ENCODE measurements around the gene SLX9. TPM values are rescaled to one million over a fixed set of nuclear protein-coding genes. Genes with fewer than 3 reads are reported as not detected.
A peak's percentile ranks its signal among the peaks of the same experiment; 100 is the strongest.

The SLX9 gene
- total and polyA plus RNA-seq, 12 donors: 11.1 to 45.3 (median 23.7) TPM

GRCh38 chr21:44908908-44909307 lies 30.9 kb upstream of the SLX9 start:
- H3K27me3 ChIP-seq: no peaks in the 10 kb centered on the region
- DNase-seq: no peak
- no peak overlapping the region for H3K4me3 ChIP-seq
- intact Hi-C loops (cut with DNase I): no loop called here
- peaks cover 7 to 24% of the 10 kb centered on the region in 2 donors for H3K4me1 ChIP-seq (replicated peaks in 1 of 2)
- TF ChIP-seq CTCF (IDR thresholded peaks at IDR 0.05): no peak
- no peak for TF ChIP-seq POLR2A (IDR thresholded peaks at IDR 0.05)
- H3K9me3 ChIP-seq (replicated peaks in 1 of 3): no peaks in the 10 kb centered on the region
- 85 to 91% (median 90%) methylated on average over 10 to 21 of the region's 21 CpGs for WGBS, 4 donors
- H3K36me3 ChIP-seq (replicated peaks in 1 of 2): no peaks in the 10 kb centered on the region
- no peak overlapping the region for H3K27ac ChIP-seq

- H3K4me3 ChIP-seq: no peak overlapping the region
- intact Hi-C loops (cut with DNase I): no loop called here
- 88 to 95% (median 91%) methylated on average over 9 of the region's 9 CpGs for WGBS, 4 donors
These were observed 30.1 kb upstream of the SLX9 start for GRCh38 chr21:44909719-44910118.

GRCh38 chr21:44910229-44911067 lies 29.4 kb upstream of the SLX9 start:
- intact Hi-C loops (cut with DNase I): no loop called here
- H3K36me3 ChIP-seq (replicated peaks in 1 of 2): no peaks in the 10 kb centered on the region
- H3K4me1 ChIP-seq (replicated peaks in 1 of 2): peaks cover 7 to 29% of the 10 kb centered on the region in 2 donors
- H3K9me3 ChIP-seq (replicated peaks in 1 of 3): no peaks in the 10 kb centered on the region
- no peak for DNase-seq
- no peaks in the 10 kb centered on the region for H3K27me3 ChIP-seq
- TF ChIP-seq CTCF (IDR thresholded peaks at IDR 0.05) (no peak), POLR2A (IDR thresholded peaks at IDR 0.05) (no peak)
- no peak overlapping the region for H3K27ac ChIP-seq
- no peak overlapping the region for H3K4me3 ChIP-seq
- WGBS, 4 donors: 63 to 76% (median 73%) methylated on average over 10 to 27 of the region's 27 CpGs

More at GRCh38 chr21:44909719-44910118, 30.1 kb upstream of the SLX9 start:
- Histone ChIP-seq H3K27me3 (no peaks in the 10 kb centered on the region), H3K9me3 (replicated peaks in 1 of 3) (no peaks in the 10 kb centered on the region), H3K27ac (no peak overlapping the region), H3K4me1 (replicated peaks in 1 of 2) (peaks cover 7 to 29% of the 10 kb centered on the region in 2 donors), H3K36me3 (replicated peaks in 1 of 2) (no peaks in the 10 kb centered on the region)
- no peak for DNase-seq
- no peak for TF ChIP-seq CTCF (IDR thresholded peaks at IDR 0.05)
- TF ChIP-seq POLR2A (IDR thresholded peaks at IDR 0.05): no peak

GRCh38 chr21:44911068-44911383 lies 28.8 kb upstream of the SLX9 start:
- Histone ChIP-seq H3K9me3 (replicated peaks in 1 of 3) (no peaks in the 10 kb centered on the region), H3K27ac (peak overlapping the region in 1 of 5 donors; percentile 51), H3K27me3 (no peaks in the 10 kb centered on the region), H3K36me3 (replicated peaks in 1 of 2) (no peaks in the 10 kb centered on the region), H3K4me1 (replicated peaks in 1 of 2) (peaks cover 7 to 29% of the 10 kb centered on the region in 2 donors), H3K4me3 (no peak overlapping the region)
- intact Hi-C loops (cut with DNase I): no loop called here
- no peak for TF ChIP-seq POLR2A (IDR thresholded peaks at IDR 0.05)
- TF ChIP-seq CTCF (IDR thresholded peaks at IDR 0.05): no peak
- 65 to 67% (median 65%) methylated on average over 6 to 10 of the region's 10 CpGs for WGBS, 4 donors
- DNase-seq: no peak
